HCT116 (cell line): ENCODE results near the gene PCDHB16. TPM values are rescaled to one million over a fixed set of nuclear protein-coding genes. Genes with fewer than 3 reads are reported as not detected.
"Not testable (repeated sequence)": the region's sequence is repeated elsewhere in the genome, so short reads cannot be mapped to it uniquely, and the experiment has no call there.

ENCODE experiments used
- ATAC-seq: fragments of 200-7000 bp; cut with Tn5 transposase; 2 replicates; pipeline ENCODE4 v1.9.1; 2020; ENCODE audit warnings: mild to moderate bottlenecking, moderate library complexity
- BruUV-seq: library from RNA; stranded (reverse); fragments of 400-500 nt; replicated peaks from 2 replicates; lab custom pipeline; 2021; lab: Mats Ljungman, UMichigan
- CTCF ChIA-PET: fragments of 300-600 bp; sonication (Branson Sonifier 250); formaldehyde crosslinking; loops from one replicate; lab custom pipeline; 2021; ENCODE audit warnings: antibody characterized with exemption; lab: Charles Lee
- POLR2A ChIA-PET: fragments of 300-600, 350-600 bp; sonication (Branson Sonifier 250); formaldehyde crosslinking; loops from one replicate; lab custom pipeline; 2021; ENCODE audit warnings: antibody characterized with exemption; lab: Charles Lee
- RAD21 ChIA-PET, 2 experiments: fragments of 300-600 bp; sonication (Branson Sonifier 250); formaldehyde crosslinking; loops; one replicate each; lab custom pipeline; 2023; ENCODE audit warnings: low total read pairs in 2 of 2; ENCODE audit not compliant: uncharacterized antibody in 2 of 2, unreplicated experiment in 2 of 2, low non-redundant PET in 1 of 2; lab: Charles Lee
- DNase-seq: peaks from one replicate; pipeline ENCODE4 v3.0.0-alpha.2; 2010; ENCODE audit warnings: low read depth, low spot score
- H2AFZ ChIP-seq: fragments of 200-600 bp; shearing (Covaris generic), sonication (generic); 2 replicates; pipeline ENCODE4 v1.6.1; 2017; ENCODE audit warnings: low read depth, mixed run types, mixed read lengths, antibody characterized with exemption, low read length; ENCODE audit not compliant: poor library complexity, severe bottlenecking
- H3K27ac ChIP-seq: 2 replicates; pipeline ENCODE4 v1.5.1; 2012; ENCODE audit warnings: low read depth, low read length
- H3K27me3 ChIP-seq: fragments of 200-600 bp; sonication (generic); 2 replicates; pipeline ENCODE4 v1.6.1; 2016; ENCODE audit warnings: mixed run types, low read length, mixed read lengths; ENCODE audit not compliant: insufficient read depth
- H3K36me3 ChIP-seq, 2 experiments: fragments of 200-500 bp in 1 of 2; fragments of 200-600 bp in 1 of 2; sonication (Bioruptor generic) in 1 of 2; sonication (generic) in 1 of 2; 2 replicates each; pipeline versions ENCODE4 v1.5.1 to v1.6.1; 2014 to 2016; ENCODE audit warnings: low read length in 2 of 2, inconsistent platforms in 1 of 2, mixed read lengths in 1 of 2, mixed run types in 1 of 2; ENCODE audit not compliant: insufficient read depth in 2 of 2, control insufficient read depth in 1 of 2
- H3K4me1 ChIP-seq, 2 experiments: fragments of 200-600 bp in 1 of 2; sonication (generic) in 1 of 2; 2 replicates each; pipeline versions ENCODE4 v1.5.1 to v1.6.1; 2012 to 2017; ENCODE audit warnings: low read length in 2 of 2, inconsistent platforms in 1 of 2, mild to moderate bottlenecking in 1 of 2, mixed read lengths in 1 of 2, mixed run types in 1 of 2, moderate library complexity in 1 of 2; ENCODE audit not compliant: insufficient read depth in 2 of 2, control insufficient read depth in 1 of 2
- H3K4me2 ChIP-seq: fragments of 200-600 bp; sonication (generic); 2 replicates; pipeline ENCODE4 v1.6.1; 2017; ENCODE audit warnings: mixed run types, low read length, mixed read lengths
- H3K4me3 ChIP-seq, 2 experiments: fragments of 200-600 bp in 1 of 2; sonication (generic) in 1 of 2; replicated peaks in 1 of 2; 2 replicates each; pipeline ENCODE4 v1.5.1; 2011 to 2016; ENCODE audit warnings: low read length in 2 of 2, control low read depth in 1 of 2, low read depth in 1 of 2, mild to moderate bottlenecking in 1 of 2, mixed read lengths in 1 of 2, mixed run types in 1 of 2
- H3K79me2 ChIP-seq: fragments of 200-600 bp; sonication (generic); 2 replicates; pipeline ENCODE4 v1.6.1; 2017; ENCODE audit warnings: mild to moderate bottlenecking, mixed run types, low read length, moderate library complexity, mixed read lengths; ENCODE audit not compliant: insufficient read depth
- H3K9ac ChIP-seq: fragments of 200-600 bp; sonication (generic); 2 replicates; pipeline ENCODE4 v1.6.1; 2016; ENCODE audit warnings: low read length, mixed read lengths
- H3K9me2 ChIP-seq: fragments of 200-600 bp; sonication (generic), shearing (Covaris generic); 2 replicates; pipeline ENCODE4 v1.6.1; 2017; ENCODE audit warnings: mixed run types, mild to moderate bottlenecking, moderate library complexity; ENCODE audit not compliant: insufficient read depth
- H3K9me3 ChIP-seq, 2 experiments: fragments of 200-500 bp in 1 of 2; fragments of 200-600 bp in 1 of 2; sonication (Bioruptor generic) in 1 of 2; sonication (generic) in 1 of 2; 2 replicates each; pipeline ENCODE4 v1.6.1; 2014 to 2017; ENCODE audit warnings: low read length in 2 of 2, mixed read lengths in 2 of 2, inconsistent platforms in 1 of 2, low read depth in 1 of 2, mild to moderate bottlenecking in 1 of 2, mixed run types in 1 of 2, moderate library complexity in 1 of 2; ENCODE audit not compliant: control insufficient read depth in 1 of 2, insufficient read depth in 1 of 2
- H4K20me1 ChIP-seq: fragments of 200-600 bp; sonication (generic), shearing (Covaris generic); 2 replicates; pipeline ENCODE4 v1.6.1; 2017; ENCODE audit warnings: mixed run types, mild to moderate bottlenecking, moderate library complexity; ENCODE audit not compliant: insufficient read depth
- RAD21 ChIP-seq: IDR thresholded peaks from 2 replicates; pipeline ENCODE4 v1.6.1; 2012; ENCODE audit warnings: low read depth, mild to moderate bottlenecking
- ZFX ChIP-seq: fragments of 450-650 bp; IDR thresholded peaks from 2 replicates; pipeline ENCODE4 v1.6.1; 2017
- intact Hi-C: fragments of 100-400 bp; cut with micrococcal nuclease; formaldehyde crosslinking; loops from 2 replicates; pipeline ENCODE4 v1.10.0; 2022
- total RNA-seq: library from RNA; stranded (reverse); gene quantifications from one replicate; pipeline ENCODE4 v1.2.1, GENCODE V29; 2021; ENCODE audit not compliant: unreplicated experiment
- TF ChIP-seq, protein P1 (sequence below), 3 experiments: fragments of 200-600 bp in 1 of 3; sonication (generic) in 1 of 3; IDR thresholded peaks in 2 of 3; conservative IDR thresholded peaks in 1 of 3; 2 replicates each; pipeline ENCODE4 v1.5.1; 2012 to 2017; ENCODE audit warnings: low read depth in 2 of 3, low read length in 2 of 3, antibody characterized with exemption in 1 of 3, borderline replicate concordance in 1 of 3, control low read depth in 1 of 3, mild to moderate bottlenecking in 1 of 3, mixed read lengths in 1 of 3, mixed run types in 1 of 3, moderate library complexity in 1 of 3; ENCODE audit not compliant: insufficient read depth in 1 of 3

PCDHB16 gene
- total RNA-seq, 1 experiment from 2014 or later: not detected

DNA sequence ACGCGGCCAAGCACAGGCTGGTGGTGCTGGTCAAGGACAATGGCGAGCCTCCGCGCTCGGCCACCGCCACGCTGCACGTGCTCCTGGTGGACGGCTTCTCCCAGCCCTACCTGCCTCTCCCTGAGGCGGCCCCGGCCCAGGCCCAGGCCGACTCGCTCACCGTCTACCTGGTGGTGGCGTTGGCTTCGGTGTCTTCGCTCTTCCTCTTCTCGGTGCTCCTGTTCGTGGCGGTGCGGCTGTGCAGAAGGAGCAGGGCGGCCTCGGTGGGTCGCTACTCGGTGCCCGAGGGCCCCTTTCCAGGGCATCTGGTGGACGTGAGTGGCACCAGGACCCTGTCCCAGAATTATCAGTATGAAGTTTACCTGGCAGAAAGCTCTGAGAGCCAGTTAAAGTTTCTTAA is 24.3 kb upstream of the PCDHB16 start:
- H3K79me2 ChIP-seq, H3K27me3 ChIP-seq, H2AFZ ChIP-seq, H4K20me1 ChIP-seq, ATAC-seq, intact Hi-C loops, H3K27ac ChIP-seq, H3K9ac ChIP-seq, H3K36me3 ChIP-seq, CTCF ChIA-PET, H3K4me1 ChIP-seq, H3K9me2 ChIP-seq, H3K4me3 ChIP-seq, H3K9me3 ChIP-seq, BruUV-seq, DNase-seq, POLR2A ChIA-PET, H3K4me2 ChIP-seq, RAD21 ChIA-PET: not testable (repeated sequence)

DNA sequence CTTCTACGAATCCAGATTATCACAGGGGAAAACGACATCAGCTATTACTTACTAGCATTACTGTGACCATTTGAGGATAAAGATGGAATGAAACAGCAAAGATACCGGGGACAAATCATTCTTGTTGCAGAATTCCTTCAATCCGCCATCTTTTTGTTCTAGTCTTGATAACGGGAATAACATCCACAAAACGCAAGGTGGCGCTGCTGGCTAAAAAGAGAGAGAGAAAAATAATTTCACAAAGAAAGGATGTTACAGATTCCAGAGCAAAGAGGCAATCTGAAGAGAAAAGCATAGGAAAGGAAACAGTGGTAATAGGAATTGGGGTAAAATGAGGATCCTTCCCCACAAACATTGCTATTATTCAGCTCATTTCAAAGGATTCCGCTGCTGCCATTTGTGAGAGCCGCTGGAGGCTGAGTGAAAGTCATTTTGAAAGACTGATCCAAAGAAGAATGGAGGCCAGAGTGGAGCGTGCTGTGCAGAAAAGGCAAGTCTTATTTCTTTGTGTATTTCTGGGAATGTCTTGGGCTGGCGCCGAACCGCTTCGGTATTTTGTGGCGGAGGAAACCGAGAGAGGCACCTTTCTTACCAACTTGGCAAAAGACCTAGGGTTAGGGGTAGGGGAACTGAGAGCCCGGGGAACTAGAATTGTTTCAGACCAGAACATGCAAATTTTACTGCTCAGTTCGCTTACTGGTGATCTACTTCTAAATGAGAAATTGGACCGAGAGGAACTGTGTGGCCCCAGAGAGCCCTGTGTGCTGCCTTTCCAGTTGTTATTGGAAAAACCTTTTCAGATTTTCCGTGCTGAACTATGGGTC is 9.6 kb upstream of the PCDHB16 start, which contains the start of gene PCDHB7:
Gene PCDHB7, plus strand, starts transcription at position 264 of the 824 bp plus-strand sequence. Its CDS starts 192 bp downstream, at position 456.
- no peak within 1 kb of the TSS for H3K27ac ChIP-seq
- DNase-seq: peak; percentile 19
- ChIA-PET RAD21 (no interaction called here), POLR2A (no interaction called here), CTCF (no interaction called here)
- TF ChIP-seq ZFX (no peak), RAD21 (peak; percentile 59)
- TF ChIP-seq, protein P1, sequence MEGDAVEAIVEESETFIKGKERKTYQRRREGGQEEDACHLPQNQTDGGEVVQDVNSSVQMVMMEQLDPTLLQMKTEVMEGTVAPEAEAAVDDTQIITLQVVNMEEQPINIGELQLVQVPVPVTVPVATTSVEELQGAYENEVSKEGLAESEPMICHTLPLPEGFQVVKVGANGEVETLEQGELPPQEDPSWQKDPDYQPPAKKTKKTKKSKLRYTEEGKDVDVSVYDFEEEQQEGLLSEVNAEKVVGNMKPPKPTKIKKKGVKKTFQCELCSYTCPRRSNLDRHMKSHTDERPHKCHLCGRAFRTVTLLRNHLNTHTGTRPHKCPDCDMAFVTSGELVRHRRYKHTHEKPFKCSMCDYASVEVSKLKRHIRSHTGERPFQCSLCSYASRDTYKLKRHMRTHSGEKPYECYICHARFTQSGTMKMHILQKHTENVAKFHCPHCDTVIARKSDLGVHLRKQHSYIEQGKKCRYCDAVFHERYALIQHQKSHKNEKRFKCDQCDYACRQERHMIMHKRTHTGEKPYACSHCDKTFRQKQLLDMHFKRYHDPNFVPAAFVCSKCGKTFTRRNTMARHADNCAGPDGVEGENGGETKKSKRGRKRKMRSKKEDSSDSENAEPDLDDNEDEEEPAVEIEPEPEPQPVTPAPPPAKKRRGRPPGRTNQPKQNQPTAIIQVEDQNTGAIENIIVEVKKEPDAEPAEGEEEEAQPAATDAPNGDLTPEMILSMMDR (IDR thresholded peaks at IDR 0.05 in 2 of 3, conservative IDR thresholded peaks at IDR 0.05 in 1 of 3; ENCODE audit: borderline replicate concordance in 1 of 3, insufficient read depth in 1 of 3, low read depth in 2 of 3, low read length in 2 of 3): peak; percentile 40 to 71 (median 54); a peak in 5 of 6 replicates
- no peaks in the 10 kb centered on the region for H3K36me3 ChIP-seq
- ATAC-seq: no peak
- H3K27me3 ChIP-seq: no peaks in the 10 kb centered on the region
- H3K9ac ChIP-seq: no peak within 1 kb of the TSS
- H3K79me2 ChIP-seq: no peaks in the 10 kb centered on the region
- no TSS peak for BruUV-seq
- no peaks in the 10 kb centered on the region for H4K20me1 ChIP-seq
- H3K9me3 ChIP-seq: peaks cover 0 to 4% of the 10 kb centered on the region in 2 experiments; a peak in 2 of 4 replicates
- H3K9me2 ChIP-seq: no peaks in the 10 kb centered on the region
- intact Hi-C loops: no loop called here
- H3K4me1 ChIP-seq: no peaks in the 10 kb centered on the region
- no peak within 1 kb of the TSS for H3K4me2 ChIP-seq
- H3K4me3 ChIP-seq: no peak within 1 kb of the TSS
- H2AFZ ChIP-seq: no peak within 1 kb of the TSS

DNA sequence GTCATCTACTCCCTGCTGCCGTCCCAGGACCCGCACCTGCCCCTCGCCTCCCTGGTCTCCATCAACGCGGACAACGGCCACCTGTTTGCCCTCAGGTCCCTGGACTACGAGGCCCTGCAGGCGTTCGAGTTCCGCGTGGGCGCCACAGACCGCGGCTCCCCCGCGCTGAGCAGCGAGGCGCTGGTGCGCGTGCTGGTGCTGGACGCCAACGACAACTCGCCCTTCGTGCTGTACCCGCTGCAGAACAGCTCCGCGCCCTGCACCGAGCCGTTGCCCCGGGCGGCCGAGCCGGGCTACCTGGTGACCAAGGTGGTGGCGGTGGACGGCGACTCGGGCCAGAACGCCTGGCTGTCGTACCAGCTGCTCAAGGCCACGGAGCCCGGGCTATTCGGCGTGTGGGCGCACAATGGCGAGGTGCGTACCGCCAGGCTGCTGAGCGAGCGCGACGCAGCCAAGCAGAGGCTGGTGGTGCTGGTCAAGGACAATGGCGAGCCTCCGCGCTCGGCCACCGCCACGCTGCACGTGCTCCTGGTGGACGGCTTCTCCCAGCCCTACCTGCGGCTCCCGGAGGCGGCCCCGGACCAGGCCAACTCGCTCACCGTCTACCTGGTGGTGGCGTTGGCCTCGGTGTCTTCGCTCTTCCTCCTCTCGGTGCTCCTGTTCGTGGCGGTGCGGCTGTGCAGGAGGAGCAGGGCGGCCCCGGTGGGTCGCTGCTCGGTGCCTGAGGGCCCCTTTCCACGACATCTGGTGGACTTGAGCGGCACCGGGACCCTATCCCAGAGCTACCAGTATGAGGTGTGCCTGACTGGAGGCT is 7.7 kb upstream of the PCDHB16 start:
- H3K4me1 ChIP-seq, CTCF ChIA-PET, H3K79me2 ChIP-seq, H3K27ac ChIP-seq, H3K27me3 ChIP-seq, H3K4me2 ChIP-seq, RAD21 ChIA-PET, ATAC-seq, H3K9me2 ChIP-seq, H3K4me3 ChIP-seq, DNase-seq, intact Hi-C loops, H4K20me1 ChIP-seq, H3K9ac ChIP-seq, BruUV-seq, POLR2A ChIA-PET, H2AFZ ChIP-seq, H3K36me3 ChIP-seq: not testable (repeated sequence)
- H3K9me3 ChIP-seq: peaks cover 0 to 10% of the 10 kb centered on the region in 2 experiments; a peak in 3 of 4 replicates
